HepG2 (cell line): ENCODE data around the gene DENND4A. TPM values are rescaled to one million over a fixed set of nuclear protein-coding genes. Genes with fewer than 3 reads are reported as not detected.

ENCODE experiments used
- ATF1 ChIP-seq: IDR thresholded peaks from 2 replicates; pipeline ENCODE4 v1.6.1; 2016; ENCODE audit warnings: mild to moderate bottlenecking, control low read depth
- CBX1 ChIP-seq: IDR thresholded peaks from one replicate; pipeline ENCODE4 v1.6.1; 2016; ENCODE audit warnings: antibody characterized with exemption, low read depth
- ETV5 ChIP-seq: IDR thresholded peaks from 2 replicates; pipeline ENCODE4 v1.6.1; 2018; ENCODE audit warnings: missing biosample characterization, missing genetic modification reagents, inconsistent platforms, borderline replicate concordance
- HOXA5 ChIP-seq: sonication (generic); formaldehyde crosslinking; IDR thresholded peaks from 2 replicates; pipeline ENCODE4 v1.4.0; 2020; ENCODE audit warnings: missing genetic modification reagents
- KLF6 ChIP-seq: IDR thresholded peaks from 2 replicates; pipeline ENCODE4 v1.8.0; 2016; ENCODE audit warnings: missing biosample characterization, missing genetic modification reagents
- NFYC ChIP-seq: IDR thresholded peaks from 2 replicates; pipeline ENCODE4 v1.6.1; 2016; ENCODE audit warnings: missing genetic modification reagents, missing compliant biosample characterization
- PITX1 ChIP-seq: sonication (generic); formaldehyde crosslinking; IDR thresholded peaks from 2 replicates; pipeline ENCODE4 v1.5.1; 2020; ENCODE audit warnings: mild to moderate bottlenecking, missing genetic modification reagents
- POLR2A ChIP-seq, 2 experiments: IDR thresholded peaks; 2 replicates each; pipeline ENCODE4 v1.6.1; 2011; ENCODE audit warnings: low read depth in 2 of 2, low read length in 2 of 2, mild to moderate bottlenecking in 1 of 2, moderate library complexity in 1 of 2; ENCODE audit not compliant: insufficient read depth in 1 of 2
- PRPF4 ChIP-seq: fragments of 200-400 bp; formaldehyde crosslinking; IDR thresholded peaks from 2 replicates; pipeline ENCODE4 v1.6.1; 2016; ENCODE audit warnings: low read length, low read depth; ENCODE audit not compliant: poor library complexity, severe bottlenecking
- REPIN1 ChIP-seq: sonication (generic); formaldehyde crosslinking; IDR thresholded peaks from 2 replicates; pipeline ENCODE4 v1.8.0; 2022; ENCODE audit warnings: missing genetic modification reagents, low read depth, mild to moderate bottlenecking, borderline replicate concordance
- RFX5 ChIP-seq: IDR thresholded peaks from 2 replicates; pipeline ENCODE4 v1.6.1; 2011; ENCODE audit warnings: low read depth, low read length, improper control_type of control experiment
- SIX1 ChIP-seq: sonication (generic); formaldehyde crosslinking; IDR thresholded peaks from 2 replicates; pipeline ENCODE4 v1.4.0; 2020; ENCODE audit warnings: missing genetic modification reagents, borderline replicate concordance
- TBL1XR1 ChIP-seq: fragments of 150-350 bp; IDR thresholded peaks from 2 replicates; pipeline ENCODE4 v1.6.1; 2014; ENCODE audit warnings: borderline replicate concordance, low read length; ENCODE audit not compliant: partially characterized antibody
- ZFP1 ChIP-seq: IDR thresholded peaks from 2 replicates; pipeline ENCODE4 v1.6.1; 2016
- ZFP41 ChIP-seq: sonication (generic); formaldehyde crosslinking; IDR thresholded peaks from 2 replicates; pipeline ENCODE4 v1.4.0; 2020; ENCODE audit warnings: mild to moderate bottlenecking, missing genetic modification reagents, borderline replicate concordance
- ZNF234 ChIP-seq: sonication (generic); formaldehyde crosslinking; conservative IDR thresholded peaks from 2 replicates; pipeline ENCODE4 v1.5.1; 2020; ENCODE audit warnings: mild to moderate bottlenecking, missing genetic modification reagents
- ZNF496 ChIP-seq: sonication (generic); formaldehyde crosslinking; IDR thresholded peaks from 2 replicates; pipeline ENCODE4 v1.8.1; 2023; ENCODE audit warnings: mild to moderate bottlenecking, moderate library complexity, missing genetic modification reagents; ENCODE audit not compliant: insufficient replicate concordance
- ZNF720 ChIP-seq: sonication (generic); formaldehyde crosslinking; IDR thresholded peaks from 2 replicates; pipeline ENCODE4 v1.4.0; 2020; ENCODE audit warnings: missing genetic modification reagents
- ZNF839 ChIP-seq: sonication (generic); formaldehyde crosslinking; IDR thresholded peaks from 2 replicates; pipeline ENCODE4 v1.4.0; 2020; ENCODE audit warnings: missing genetic modification reagents, mild to moderate bottlenecking, borderline replicate concordance
- polyA plus RNA-seq, 8 experiments: library from polyadenylated mRNA; depleted of rRNA in 3 of 8; stranded (reverse) in 7 of 8; unstranded in 1 of 8; fragments of >200 nt; fragmentation: Illumina TruSeq in 4 of 8; extraction: Trizol in 4 of 8; gene quantifications; 2 replicates each; pipeline versions ENCODE4 v1.2.1 to v1.2.3, GENCODE V29; 2011 to 2016; ENCODE audit warnings: low read depth in 4 of 8, missing spikeins in 1 of 8, mixed read lengths in 1 of 8; ENCODE audit not compliant: insufficient read depth in 1 of 8
- total RNA-seq, 5 experiments: library from RNA; depleted of rRNA; stranded (reverse); fragments of >200 nt; fragmentation: Illumina TruSeq; extraction: Trizol; gene quantifications; 2 replicates each; pipeline ENCODE4 v1.2.3, GENCODE V29; 2016; ENCODE audit warnings: low read depth in 1 of 5
- TF ChIP-seq, protein P1 (sequence below): sonication (generic); formaldehyde crosslinking; IDR thresholded peaks from 2 replicates; pipeline ENCODE4 v1.5.0; 2020; ENCODE audit warnings: mild to moderate bottlenecking, missing genetic modification reagents, borderline replicate concordance
- TF ChIP-seq, protein P2 (sequence below): sonication (generic); formaldehyde crosslinking; IDR thresholded peaks from 2 replicates; pipeline ENCODE4 v1.4.0; 2020; ENCODE audit warnings: missing genetic modification reagents

DENND4A gene
- total and polyA plus RNA-seq, 2 of the 13 experiments (the other 11 are each of a cell fraction or from before 2014, with no cell fraction given), result 13.2 to 18.6 TPM

DNA sequence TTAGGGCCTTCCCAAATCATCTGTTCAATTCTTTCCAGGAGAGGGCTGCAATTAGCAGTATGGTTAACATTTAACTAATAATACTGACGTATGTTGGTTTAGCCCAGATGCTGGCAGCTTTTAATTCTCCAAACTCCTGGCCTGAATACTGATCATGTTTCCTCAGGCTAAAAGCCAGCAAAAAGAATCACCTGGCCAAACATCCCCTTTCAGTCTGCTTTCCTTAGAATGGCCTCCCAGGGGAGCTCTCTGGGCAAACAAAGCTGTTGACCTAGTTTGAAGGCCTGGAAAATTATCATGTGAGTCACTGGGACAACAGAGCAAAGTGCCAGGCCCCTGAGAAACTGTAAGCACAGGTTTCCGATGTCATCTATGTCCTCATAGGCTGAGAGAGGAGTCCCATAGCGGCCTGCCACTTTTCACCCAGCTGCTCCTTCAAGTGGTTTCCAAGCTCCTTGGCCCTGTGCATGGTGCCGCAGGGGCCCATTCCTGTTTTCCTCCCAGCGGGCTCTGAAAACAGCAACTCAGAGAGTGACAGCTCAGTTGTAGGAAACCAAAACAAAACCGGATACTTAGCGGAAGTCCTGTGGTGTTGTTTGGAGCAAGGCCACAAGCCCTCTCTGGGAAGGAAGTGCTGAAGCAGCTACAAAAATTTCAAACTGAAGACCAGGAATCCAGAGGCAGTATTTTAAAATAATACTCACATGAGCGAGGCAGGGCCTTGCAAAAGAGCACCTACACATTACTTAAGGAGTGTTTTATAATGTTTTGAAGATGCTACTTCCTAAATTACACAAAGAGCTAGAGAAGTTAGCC, 40.7 kb upstream of the DENND4A start (continued):
- TF ChIP-seq ZNF496 (CRISPR knock-in tag) (no peak), ZNF234 (CRISPR knock-in tag) (no peak), ZFP41 (no peak), SIX1 (peak; percentile 90), POLR2A (IDR thresholded peaks at IDR 0.05; ENCODE audit: insufficient read depth in 1 of 2, low read depth in 2 of 2, low read length in 2 of 2) (peak; percentile 78 to 88), ZFP1 (CRISPR knock-in tag) (peak; percentile 62; the same call in 1 of the 2 replicates), PITX1 (CRISPR knock-in tag) (peak; percentile 85), RFX5 (0 out of 2 replicates have a peak, but pooled peaks have one; percentile 2), NFYC (CRISPR knock-in tag) (peak; percentile 54; the same call in 1 of the 2 replicates), ATF1 (CRISPR knock-in tag) (no peak), ZNF720 (CRISPR knock-in tag) (no peak), ETV5 (CRISPR knock-in tag) (peak; percentile 83), KLF6 (CRISPR knock-in tag) (no peak), REPIN1 (CRISPR knock-in tag) (no peak; the same call in 1 of the 2 replicates), HOXA5 (CRISPR knock-in tag) (no peak), PRPF4 (no peak), CBX1 (no peak), TBL1XR1 (peak; percentile 85), ZNF839 (CRISPR knock-in tag) (no peak)
- TF ChIP-seq, protein P1, sequence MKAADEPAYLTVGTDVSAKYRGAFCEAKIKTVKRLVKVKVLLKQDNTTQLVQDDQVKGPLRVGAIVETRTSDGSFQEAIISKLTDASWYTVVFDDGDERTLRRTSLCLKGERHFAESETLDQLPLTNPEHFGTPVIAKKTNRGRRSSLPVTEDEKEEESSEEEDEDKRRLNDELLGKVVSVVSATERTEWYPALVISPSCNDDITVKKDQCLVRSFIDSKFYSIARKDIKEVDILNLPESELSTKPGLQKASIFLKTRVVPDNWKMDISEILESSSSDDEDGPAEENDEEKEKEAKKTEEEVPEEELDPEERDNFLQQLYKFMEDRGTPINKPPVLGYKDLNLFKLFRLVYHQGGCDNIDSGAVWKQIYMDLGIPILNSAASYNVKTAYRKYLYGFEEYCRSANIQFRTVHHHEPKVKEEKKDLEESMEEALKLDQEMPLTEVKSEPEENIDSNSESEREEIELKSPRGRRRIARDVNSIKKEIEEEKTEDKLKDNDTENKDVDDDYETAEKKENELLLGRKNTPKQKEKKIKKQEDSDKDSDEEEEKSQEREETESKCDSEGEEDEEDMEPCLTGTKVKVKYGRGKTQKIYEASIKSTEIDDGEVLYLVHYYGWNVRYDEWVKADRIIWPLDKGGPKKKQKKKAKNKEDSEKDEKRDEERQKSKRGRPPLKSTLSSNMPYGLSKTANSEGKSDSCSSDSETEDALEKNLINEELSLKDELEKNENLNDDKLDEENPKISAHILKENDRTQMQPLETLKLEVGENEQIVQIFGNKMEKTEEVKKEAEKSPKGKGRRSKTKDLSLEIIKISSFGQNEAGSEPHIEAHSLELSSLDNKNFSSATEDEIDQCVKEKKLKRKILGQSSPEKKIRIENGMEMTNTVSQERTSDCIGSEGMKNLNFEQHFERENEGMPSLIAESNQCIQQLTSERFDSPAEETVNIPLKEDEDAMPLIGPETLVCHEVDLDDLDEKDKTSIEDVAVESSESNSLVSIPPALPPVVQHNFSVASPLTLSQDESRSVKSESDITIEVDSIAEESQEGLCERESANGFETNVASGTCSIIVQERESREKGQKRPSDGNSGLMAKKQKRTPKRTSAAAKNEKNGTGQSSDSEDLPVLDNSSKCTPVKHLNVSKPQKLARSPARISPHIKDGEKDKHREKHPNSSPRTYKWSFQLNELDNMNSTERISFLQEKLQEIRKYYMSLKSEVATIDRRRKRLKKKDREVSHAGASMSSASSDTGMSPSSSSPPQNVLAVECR, result peak; percentile 66; the same call in 1 of the 2 replicates
- TF ChIP-seq, protein P2, sequence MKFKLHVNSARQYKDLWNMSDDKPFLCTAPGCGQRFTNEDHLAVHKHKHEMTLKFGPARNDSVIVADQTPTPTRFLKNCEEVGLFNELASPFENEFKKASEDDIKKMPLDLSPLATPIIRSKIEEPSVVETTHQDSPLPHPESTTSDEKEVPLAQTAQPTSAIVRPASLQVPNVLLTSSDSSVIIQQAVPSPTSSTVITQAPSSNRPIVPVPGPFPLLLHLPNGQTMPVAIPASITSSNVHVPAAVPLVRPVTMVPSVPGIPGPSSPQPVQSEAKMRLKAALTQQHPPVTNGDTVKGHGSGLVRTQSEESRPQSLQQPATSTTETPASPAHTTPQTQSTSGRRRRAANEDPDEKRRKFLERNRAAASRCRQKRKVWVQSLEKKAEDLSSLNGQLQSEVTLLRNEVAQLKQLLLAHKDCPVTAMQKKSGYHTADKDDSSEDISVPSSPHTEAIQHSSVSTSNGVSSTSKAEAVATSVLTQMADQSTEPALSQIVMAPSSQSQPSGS (CRISPR knock-in tag), result peak; percentile 78; the same call in 1 of the 2 replicates
